Stimulated activated CD4-positive, alpha-beta T cell treated with anti-CD3 and anti-CD28 coated beads, Interleukin-1b, Interleukin-23, amount 100 ng/mL, for 24 hours (primary cell): ENCODE data around the gene ARPP21.
"Not testable (repeated sequence)": the region's sequence is repeated elsewhere in the genome, so short reads cannot be mapped to it uniquely, and the experiment has no call there.

Source experiments
- DNase-seq, 4 experiments: peaks; one replicate each; pipeline ENCODE4 v3.0.0-alpha.2; 2020; ENCODE audit warnings: low read depth in 4 of 4, low spot score in 1 of 4

The ARPP21 gene

DNA sequence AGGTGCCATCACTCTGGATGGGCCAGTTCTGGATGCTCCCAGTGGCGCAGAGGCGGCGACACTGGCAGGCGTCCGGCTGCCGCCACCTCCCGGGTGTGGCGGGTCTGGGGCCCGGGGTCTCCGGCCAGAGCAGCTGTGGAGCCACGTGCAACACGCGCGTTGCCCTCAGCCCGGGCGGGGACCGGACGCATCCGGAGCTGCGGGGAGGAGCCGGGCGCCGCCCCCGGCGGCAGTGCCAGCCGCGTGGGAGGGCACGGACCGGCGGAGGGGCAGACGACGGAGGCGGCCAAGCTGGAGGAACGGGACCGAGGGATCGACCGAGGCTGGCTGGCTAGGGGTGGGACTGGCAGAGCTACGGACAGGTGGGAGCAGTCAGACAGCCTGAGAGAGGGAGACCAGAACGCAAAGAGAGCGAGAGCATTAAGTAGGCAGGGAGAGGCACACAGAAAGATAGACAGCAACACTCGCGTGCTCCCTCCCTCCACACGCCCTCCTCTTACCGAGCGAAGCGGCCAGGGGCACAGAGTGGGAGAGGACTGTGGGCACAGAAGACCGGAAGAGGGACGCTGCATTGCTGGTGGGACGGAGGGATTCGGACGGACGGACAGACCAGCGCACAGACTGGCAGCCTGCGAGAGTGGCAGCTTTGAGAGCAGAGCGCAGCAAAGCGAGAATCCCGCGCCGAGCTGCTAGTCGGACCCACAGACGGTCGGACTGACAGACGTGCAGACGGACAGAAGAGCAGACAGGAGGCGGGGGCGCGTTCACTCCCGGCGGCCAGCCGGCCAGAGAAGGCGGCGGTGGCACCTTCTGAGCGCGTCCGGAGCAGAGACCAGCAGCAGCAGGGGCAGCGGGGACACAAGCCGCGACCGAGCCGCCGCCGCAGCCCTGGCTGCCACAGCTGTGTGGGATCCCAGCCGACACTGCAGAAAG is at the start of gene ARPP21:
TSS of gene ARPP21 (plus strand) at position 272 of the 933 bp plus-strand sequence. CDS start 42,227 bp downstream, outside the sequence.
- no peak for DNase-seq

DNA sequence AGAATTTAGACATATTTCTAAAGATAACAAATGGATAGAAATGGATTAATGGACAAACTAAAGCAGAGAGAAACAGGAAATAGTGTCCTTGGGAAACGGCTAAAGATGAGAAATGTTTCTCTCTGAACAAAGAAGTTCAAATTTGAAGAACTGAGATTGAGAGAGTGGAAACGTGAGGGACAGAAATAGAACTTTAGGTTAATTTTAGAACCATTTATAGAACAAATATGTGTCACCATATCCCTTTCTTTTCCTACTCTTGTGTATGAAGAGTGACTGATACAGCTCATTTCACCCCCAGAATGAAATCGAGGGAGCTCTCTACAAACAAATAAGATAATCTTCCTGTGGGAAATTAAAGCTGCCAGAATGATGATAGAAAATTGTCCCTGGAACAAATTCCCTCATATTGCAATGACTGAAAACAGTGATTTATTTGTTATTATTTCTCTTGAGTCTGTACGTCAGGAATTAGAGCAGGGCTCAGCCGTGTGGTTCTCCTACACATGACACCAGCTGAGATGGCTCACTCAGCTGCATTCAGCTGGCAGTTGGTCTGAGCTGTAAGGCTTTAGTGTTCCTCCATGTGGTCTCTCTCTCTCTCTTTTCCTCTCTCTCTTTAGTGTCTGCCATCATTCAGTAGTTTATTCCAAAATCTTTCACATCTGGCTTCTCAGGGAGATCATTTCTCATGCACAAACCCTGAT is 46.6 kb upstream of the ARPP21 start:
- no peak for DNase-seq

DNA sequence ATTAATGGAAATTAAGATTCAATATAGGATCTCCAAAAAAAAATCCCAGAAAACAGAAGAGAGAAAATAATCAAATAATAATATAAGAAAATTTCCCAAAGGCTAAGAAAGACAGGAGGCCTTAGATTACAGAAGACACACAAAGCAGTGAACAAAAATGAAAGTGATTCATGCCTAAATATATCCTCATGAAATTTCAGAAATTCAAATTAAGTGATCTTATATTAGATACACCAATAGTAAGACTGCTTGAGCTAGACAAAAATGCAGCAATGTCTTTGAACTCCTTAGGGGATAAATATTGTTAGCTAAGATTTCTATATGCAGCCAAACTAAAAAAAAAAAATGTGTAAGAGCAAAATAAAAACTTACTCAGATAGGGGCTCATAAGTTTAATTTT is 44.6 kb upstream of the ARPP21 start:
- DNase-seq = no peak

DNA sequence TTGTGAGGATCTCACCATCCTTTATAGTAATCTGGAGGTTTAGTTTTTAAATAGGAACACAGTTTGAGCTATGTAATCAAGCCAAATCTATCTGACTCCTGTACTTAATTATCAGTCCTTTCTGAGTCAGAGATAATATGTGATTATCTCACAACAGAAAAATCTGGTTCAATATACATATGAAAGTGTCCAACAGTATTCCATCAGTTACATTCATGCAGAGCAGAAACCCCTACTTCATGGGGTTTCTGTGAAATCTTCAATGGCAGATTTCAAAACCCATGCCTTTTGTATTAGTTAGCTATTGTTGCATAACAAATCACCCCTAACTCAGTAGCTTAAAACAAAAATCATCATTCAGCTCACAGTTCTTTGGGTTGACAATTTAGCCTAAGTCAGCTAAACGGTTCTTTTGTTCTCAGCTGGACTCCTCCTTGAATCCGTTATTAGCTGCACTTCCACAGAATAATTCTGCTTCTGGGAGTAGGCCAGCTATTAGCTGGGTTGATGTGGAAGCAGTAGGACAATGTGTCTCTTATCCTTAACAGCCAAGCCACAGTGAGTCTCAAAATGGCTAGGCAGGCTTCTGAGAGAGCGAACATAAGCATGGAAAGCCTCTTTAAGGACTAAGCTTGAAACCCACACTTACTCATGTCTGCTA is 42.9 kb upstream of the ARPP21 start:
- DNase-seq = no peak

DNA sequence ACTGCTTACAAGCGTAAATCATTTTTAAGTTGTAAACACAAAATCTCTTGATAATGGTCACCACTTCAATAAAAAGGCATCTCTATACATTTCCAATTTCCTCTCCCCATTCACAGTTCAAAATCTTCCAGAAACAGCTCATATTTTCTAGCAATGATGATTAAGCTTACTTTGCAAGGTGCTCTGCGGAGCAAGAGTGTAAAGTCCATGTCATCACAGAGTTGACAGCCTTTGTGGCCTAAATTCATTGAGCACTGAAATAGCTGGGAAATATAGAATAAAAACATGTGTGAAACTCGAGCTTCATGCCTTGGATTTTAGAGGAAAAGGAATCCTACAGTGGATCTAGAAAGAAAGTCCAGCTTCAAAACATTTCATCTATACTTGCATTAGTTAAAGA is 41.8 kb upstream of the ARPP21 start:
- no peak for DNase-seq

DNA sequence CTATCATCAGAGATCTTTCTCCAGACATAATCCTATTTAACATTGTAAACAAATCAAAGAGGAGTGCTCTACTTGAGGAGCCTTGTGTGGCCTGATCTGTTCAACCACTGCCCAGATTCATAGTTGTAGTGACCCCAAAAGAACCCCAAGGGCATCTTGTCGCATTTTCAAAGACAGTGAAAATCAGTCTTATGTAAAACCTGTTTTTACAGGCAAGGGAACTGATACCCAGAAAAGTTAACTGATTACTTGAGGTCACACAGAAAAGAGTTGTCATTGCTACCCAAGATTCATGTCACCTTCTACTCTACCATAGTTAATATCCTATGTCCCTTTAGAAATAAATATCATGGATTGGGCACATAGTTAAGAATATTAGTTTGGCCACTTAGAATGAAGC is 40.5 kb upstream of the ARPP21 start:
- DNase-seq = no peak

DNA sequence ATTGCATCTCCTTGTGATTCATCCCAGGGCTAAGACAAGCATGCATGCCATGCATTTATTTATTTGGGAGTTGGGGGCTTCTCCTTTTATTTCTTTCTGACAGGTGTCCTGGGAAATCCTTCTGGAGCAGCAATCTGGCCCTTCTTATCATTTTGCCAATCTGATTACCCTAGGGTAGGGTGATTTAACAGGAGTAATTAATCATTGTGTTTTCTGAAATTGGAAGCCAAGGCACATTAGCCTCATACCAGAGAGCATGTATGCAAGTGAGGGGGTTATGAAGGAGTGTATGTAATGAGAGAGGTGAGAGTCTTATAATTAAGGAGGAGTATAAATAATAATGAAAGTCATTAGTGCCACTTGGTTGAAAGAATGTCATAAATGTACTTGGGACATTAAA is 37.4 kb upstream of the ARPP21 start:
- no peak for DNase-seq

DNA sequence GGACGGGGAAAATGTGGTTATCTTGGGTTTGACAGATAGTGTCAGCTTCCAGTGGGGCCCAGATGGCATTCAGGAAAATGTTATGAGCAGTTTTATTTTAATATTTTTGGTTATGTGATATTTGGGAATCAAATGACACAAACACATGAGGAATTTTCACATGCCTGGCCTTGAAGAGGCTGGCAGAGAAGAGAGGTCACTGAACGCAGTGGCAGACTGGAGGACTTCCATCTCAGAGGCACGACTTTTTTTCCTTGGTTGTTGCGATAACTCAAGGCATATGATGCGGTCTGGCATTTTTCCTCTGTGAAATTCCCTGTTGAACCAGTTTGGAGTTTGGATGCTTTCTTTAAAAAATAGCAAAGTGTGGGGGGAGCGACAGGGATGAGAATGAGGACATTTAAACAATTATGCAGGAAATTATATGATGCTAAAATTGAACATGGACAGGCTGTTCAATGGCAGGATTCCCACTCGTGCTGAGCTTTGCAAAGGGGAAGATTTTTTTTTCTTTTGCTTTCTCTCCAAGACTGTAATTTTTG is 36.9 kb upstream of the ARPP21 start:
- DNase-seq = no peak

DNA sequence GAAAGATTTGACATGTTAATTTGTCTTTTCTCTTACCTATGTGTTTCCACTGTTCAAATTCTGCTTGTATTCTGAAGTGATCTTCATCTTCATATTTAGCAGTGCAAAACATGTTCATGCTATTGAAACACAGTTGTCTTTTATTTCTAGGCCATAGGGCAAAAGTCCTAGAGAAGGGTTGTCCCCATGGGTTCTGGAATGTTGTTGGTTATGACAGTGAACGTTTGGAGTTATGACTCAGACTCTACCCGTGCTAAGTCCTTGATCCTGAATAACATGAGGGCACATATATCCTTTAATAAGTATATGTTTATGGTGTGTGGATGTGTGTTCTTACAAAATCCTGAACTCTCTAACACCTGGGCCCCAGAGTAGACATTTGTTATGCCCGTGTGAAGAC is 23.0 kb upstream of the ARPP21 start:
- DNase-seq = no peak

DNA sequence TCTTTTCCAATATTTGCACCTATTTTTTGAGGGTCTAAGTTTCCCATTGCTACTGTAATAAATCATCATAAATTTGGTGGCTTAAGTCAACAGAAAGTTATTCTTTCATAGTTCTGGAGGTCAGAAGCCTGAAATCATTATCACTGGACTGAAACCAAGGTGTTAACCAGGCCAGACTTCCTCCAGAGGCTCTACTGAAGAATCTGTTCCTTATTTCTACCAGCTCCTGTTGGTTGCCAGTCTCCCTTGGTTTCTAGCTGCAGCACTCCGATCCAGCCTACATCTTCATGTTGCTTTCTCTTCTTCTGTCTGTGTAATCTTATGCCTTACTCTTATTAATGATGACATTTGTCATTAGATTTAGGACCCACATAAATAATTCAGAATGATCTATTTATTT is 22.0 kb upstream of the ARPP21 start:
- DNase-seq = no peak

DNA sequence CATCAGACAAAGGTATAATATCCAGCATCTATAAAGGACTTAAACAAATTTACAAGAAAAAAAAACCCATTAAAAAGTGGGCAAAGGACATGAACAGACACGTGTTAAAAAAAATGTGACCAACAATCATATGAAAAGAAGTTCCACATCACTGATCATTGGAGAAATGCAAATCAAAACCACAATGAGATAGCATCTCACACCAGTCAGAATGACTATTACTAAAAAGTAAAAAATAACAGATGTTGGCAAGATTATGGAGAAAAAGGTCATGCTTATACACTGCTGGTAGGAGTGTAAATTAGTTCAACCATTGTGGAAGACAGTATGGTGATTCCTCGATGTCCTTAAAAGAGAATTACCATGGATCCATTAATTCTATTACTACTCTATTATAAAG is 19.1 kb upstream of the ARPP21 start:
- DNase-seq = not testable (repeated sequence)

DNA sequence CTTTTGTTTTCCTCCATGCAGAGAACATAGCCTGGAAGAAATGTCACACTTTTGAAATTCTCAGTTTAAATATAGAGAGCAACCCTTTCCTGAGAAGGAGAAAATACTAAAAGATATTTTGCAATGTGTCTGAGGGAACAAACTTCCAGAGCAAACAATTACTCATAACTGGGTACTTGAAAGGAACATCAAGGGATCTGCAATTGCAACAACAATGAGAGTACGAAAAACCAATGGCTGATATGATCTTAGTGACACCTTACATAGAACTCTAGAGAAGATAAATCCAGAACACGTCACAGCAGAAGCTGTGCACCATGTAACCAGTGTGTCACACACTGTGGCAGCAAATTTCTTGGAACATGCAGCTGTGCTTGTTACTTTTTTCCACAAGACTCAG is 14.6 kb upstream of the ARPP21 start:
- DNase-seq = no peak

DNA sequence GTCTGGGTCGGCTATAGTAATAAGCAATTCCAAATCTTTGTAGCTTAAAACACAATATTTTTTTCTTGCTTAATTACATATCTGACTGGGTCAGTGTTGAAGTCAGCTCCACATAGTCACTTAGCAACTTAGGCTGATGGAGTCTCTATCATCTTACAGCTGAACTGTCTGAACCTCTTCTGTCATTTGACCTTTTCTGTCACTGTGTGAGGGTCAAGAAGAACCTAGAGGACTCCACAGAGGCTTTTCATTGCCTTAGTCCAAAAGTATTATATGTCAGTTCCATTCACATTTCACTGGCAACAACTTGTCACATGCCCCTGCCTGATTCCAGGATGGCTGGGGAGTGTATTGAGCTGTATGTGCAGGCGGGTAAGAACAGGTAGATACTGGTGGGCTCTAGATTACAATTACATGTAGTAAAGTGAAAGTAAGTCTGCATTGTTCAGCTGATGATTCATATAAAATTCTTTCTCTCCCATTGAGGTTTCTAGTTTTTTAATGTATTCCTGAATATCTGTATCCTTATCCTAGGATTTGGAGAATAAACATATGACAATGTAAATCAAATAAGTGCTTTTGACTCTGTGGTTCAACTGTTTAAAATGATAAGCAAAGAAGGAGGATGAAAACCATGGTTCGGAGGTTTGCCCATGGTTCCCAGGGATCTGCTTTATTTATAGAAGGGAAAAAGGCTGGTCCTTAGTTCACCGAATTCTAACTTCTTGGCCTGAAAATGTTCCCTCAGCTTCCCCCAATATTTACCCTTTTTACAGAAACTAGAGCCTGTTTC is 5.8 kb upstream of the ARPP21 start:
- DNase-seq = no peak

DNA sequence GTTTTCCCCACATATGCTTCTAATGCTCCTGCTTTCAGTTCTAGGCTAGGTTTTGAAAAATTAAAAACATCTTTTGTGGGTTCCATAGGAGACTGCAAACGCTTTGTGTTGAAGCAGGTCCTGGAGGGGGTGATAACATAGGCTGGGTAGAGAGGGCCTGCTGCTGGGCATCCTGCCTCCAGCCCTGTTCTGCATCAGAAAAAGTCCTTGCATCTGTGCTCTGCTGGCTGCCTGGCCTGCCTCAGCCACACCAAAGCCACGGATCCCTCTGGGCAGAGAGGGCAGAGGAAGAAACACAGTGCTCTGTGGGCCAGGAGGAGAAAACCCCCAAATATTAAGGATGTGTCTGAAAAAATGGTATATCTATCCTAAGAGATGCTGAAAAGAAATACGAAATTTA is 3.9 kb upstream of the ARPP21 start:
- DNase-seq = no peak

DNA sequence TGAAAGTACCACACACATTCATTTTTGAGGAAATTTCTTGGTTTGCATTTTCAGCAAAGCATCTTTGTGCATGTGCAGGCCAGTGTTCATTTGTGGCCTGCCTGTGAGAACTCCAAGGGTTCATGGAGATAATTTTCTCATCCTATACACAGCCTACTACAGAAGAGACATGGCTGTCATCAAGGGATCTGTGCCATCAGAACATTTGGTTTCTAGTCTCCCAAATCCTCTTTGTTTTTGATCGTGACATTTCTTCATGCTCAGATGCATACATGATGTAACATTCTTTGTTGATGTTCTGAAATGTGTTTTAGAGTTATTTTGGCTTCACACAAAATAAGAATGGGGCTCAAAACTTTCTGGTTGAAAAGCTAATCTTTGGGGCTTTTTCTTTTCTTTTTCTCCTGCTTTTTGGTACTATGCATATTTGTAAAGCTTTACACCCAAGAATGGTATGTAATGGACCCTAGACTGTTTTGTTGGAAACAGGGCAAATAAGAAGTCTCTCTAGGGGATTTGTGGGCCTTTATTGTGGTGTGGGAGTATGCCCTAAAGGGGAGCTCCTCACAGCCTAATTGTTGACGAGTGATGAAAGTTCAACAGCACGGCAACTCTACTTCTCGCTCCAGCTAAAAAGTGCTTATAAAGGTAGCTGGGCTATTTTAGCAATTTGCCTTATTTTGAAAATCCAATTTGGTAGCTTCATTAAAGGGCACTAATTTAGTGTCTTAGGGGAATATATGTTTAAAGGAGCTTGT is 3.2 kb upstream of the ARPP21 start:
- DNase-seq = no peak

DNA sequence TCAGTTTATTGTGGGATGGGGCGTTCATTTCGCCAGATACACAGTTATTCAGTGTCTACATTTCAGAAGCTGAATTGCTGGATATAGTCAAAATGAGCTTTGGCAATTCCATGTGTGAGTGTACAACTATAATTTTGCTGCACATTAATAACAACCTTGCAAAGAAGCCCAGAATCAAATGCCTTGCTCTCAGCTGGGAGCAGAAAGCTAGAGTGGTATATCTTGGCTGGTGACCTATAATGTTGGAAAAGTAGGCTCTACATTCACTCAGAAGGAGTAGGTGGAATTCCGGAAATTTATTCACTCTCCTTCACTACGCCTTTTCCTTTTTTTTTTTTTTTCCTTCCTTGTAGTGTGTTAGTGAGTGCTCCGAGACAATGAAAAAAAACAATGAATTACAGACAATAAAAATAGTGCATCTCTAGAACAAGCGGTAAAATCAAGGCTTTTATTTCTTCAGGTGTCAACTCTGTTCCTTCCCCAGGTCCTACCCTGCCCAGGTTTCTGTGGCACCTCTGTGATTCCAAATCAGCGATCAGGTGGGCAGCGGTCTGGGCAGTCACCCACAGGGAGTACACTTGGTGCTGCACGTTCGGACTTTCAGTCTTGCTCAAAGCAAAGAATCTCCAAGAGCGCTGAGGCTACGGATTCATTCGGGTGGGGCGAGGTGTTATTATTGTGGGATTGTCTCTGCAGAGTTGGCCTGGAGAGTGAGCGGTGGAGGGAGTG is 910 bp upstream of the ARPP21 start:
- DNase-seq = no peak

DNA sequence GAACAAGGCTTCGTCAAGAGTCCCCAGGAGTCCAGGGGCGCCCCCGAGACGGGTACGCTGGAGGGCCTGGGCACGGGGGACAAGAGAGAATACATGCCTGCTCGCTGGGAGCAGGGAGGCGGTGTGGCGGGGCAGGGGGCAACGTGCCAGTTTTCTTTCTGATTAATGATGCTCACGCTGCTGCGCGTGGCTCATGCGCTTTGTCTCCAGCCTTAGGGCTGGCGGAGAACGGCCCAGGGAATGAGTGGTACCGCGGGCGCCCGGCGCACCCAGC is 408 bp upstream of the ARPP21 start:
- DNase-seq = no peak

DNA sequence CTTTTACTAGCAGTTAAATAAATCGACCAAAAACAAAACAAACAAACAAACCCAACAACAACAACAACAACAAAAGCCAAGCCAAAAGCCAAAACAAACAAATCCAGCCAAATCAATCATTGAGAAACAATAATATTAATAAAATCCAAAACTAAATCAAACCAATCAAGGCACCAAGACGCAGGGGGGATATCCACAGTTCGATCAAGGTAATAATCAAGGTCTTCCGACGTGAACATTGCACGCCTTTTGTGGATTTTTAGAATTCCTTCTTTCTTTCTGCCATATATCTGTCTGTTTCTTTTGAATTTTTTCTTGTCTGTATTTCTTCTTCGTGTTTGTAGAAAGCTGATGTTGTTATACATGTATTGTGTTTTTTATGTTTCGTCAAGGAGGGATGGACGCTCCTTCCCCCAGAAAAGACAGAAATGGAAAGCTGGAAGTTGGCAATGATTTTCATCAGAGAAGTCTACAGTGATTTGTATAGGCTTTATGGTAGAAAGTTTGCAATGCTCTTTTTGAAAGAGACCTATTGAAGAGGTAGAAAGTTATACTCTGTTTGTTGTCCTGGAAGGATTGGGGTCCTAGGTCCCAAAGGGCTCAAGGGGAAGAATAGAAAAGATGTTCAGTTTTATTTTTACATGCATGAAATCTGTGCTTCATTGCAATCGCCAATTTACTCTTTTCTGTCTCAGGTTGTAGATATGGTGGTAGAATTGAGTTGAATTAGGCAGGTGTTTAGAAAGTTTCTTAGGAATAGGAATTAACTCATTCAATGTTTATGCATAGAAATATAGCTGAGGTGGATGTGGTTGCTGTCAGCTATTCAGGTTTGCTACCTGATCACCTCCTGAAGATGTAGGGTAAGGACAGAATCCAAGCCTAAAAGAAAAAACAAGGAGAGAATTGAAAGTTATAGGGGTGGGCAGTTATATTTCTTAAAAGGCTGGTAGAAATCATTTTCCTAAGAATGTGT is 1.2 kb downstream of the ARPP21 start:
- no peak for DNase-seq

DNA sequence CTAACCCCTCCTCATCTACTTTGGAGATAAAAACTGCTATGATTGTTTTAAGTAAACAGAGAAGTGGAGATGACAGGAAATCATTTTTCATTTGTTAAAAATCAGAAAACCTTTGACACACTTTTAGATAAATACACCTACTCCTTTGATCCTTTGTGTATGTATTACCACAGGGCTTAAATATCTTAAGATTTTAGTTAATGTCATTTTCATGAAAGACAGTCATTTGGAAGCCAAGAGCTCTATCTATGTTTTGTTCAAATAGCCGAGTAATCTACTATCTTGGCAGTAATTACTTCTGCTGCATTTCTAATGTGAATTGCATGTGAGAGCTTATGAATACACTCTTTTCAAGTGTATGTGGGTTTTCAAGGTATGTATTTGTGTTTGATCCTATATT is 2.0 kb downstream of the ARPP21 start:
- DNase-seq = no peak
